SK-N-SH (cell line): ENCODE results near the gene SCT. TPM values are rescaled to one million over a fixed set of nuclear protein-coding genes. Genes with fewer than 3 reads are reported as not detected.

Source experiments
- CTCF ChIA-PET: fragments of 300-600, 350-600 bp; formaldehyde crosslinking; extraction: SDS; loops from one replicate; lab custom pipeline; 2021; lab: Yijun Ruan, JAX
- POLR2A ChIA-PET: fragments of 350-600 bp; sonication (Branson Sonifier 250); formaldehyde crosslinking; extraction: SDS; loops from one replicate; lab custom pipeline; 2020; ENCODE audit warnings: antibody characterized with exemption, inconsistent platforms; lab: Yijun Ruan, JAX
- DNase-seq: peaks from one replicate; pipeline ENCODE4 v3.0.0; 2012
- H2AFZ ChIP-seq: fragments of 200-600 bp; sonication (generic); 2 replicates; pipeline ENCODE4 v1.8.1; 2016; ENCODE audit warnings: antibody characterized with exemption, mild to moderate bottlenecking, low read depth
- H3F3A ChIP-seq: fragments of 200-600 bp; sonication (generic); replicated peaks from 2 replicates; pipeline ENCODE3; 2016; ENCODE audit warnings: antibody characterized with exemption, mild to moderate bottlenecking; ENCODE audit not compliant: insufficient read depth
- H3K27ac ChIP-seq, 2 experiments: fragments of 200-500 bp in 1 of 2; fragments of 200-600 bp in 1 of 2; sonication (Bioruptor generic) in 1 of 2; sonication (generic), shearing (Covaris generic) in 1 of 2; 2 replicates each; pipeline versions ENCODE4 v1.5.1 to v1.6.1; 2014 to 2016; ENCODE audit warnings: low read depth in 2 of 2, inconsistent platforms in 1 of 2, low read length in 1 of 2, mild to moderate bottlenecking in 1 of 2, mixed read lengths in 1 of 2
- H3K27me3 ChIP-seq: fragments of 200-600 bp; sonication (generic), shearing (Covaris generic); 2 replicates; pipeline ENCODE4 v1.6.1; 2016; ENCODE audit warnings: mixed run types; ENCODE audit not compliant: insufficient read depth
- H3K36me3 ChIP-seq, 2 experiments: fragments of 200-500 bp in 1 of 2; fragments of 200-600 bp in 1 of 2; sonication (Bioruptor generic) in 1 of 2; sonication (generic) in 1 of 2; replicated peaks in 1 of 2; 2 replicates each; pipeline versions ENCODE3 to v1.5.1; 2014 to 2016; ENCODE audit warnings: low read length in 1 of 2, mild to moderate bottlenecking in 1 of 2; ENCODE audit not compliant: insufficient read depth in 2 of 2, control insufficient read depth in 1 of 2
- H3K4me1 ChIP-seq, 2 experiments: fragments of 200-500 bp in 1 of 2; fragments of 200-600 bp in 1 of 2; sonication (Bioruptor generic) in 1 of 2; sonication (generic), shearing (Covaris generic) in 1 of 2; 2 replicates each; pipeline versions ENCODE4 v1.5.1 to v1.6.1; 2014 to 2016; ENCODE audit warnings: low read depth in 1 of 2, low read length in 1 of 2, mixed run types in 1 of 2; ENCODE audit not compliant: insufficient read depth in 2 of 2, control insufficient read depth in 1 of 2
- H3K4me2 ChIP-seq: fragments of 200-600 bp; sonication (generic), shearing (Covaris generic); 2 replicates; pipeline ENCODE4 v1.6.1; 2017; ENCODE audit warnings: mixed run types
- H3K4me3 ChIP-seq, 2 experiments: fragments of 200-500 bp in 1 of 2; fragments of 200-600 bp in 1 of 2; sonication (Bioruptor generic) in 1 of 2; sonication (generic), shearing (Covaris generic) in 1 of 2; 2 replicates each; pipeline versions ENCODE4 v1.5.1 to v1.8.1; 2014 to 2016; ENCODE audit warnings: low read depth in 2 of 2, inconsistent platforms in 1 of 2, low read length in 1 of 2, mild to moderate bottlenecking in 1 of 2, mixed read lengths in 1 of 2, moderate library complexity in 1 of 2
- H3K79me2 ChIP-seq: fragments of 200-600 bp; sonication (generic); 2 replicates; pipeline ENCODE4 v1.8.1; 2017; ENCODE audit warnings: mild to moderate bottlenecking; ENCODE audit not compliant: insufficient read depth
- H3K9ac ChIP-seq: fragments of 200-600 bp; sonication (generic); 2 replicates; pipeline ENCODE4 v1.6.1; 2017; ENCODE audit warnings: mixed run types
- H3K9me2 ChIP-seq: fragments of 200-600 bp; sonication (generic); 2 replicates; pipeline ENCODE4 v1.6.1; 2017; ENCODE audit warnings: mixed run types
- H3K9me3 ChIP-seq: fragments of 200-600 bp; sonication (generic); 2 replicates; pipeline ENCODE4 v1.6.1; 2017; ENCODE audit warnings: mixed run types, mild to moderate bottlenecking, moderate library complexity
- H4K20me1 ChIP-seq: fragments of 200-600 bp; sonication (generic); 2 replicates; pipeline ENCODE4 v1.6.1; 2017; ENCODE audit warnings: mild to moderate bottlenecking, mixed run types; ENCODE audit not compliant: insufficient read depth
- CHD2 ChIP-seq: fragments of 150-350 bp; IDR thresholded peaks from 2 replicates; pipeline ENCODE4 v1.6.1; 2018; ENCODE audit warnings: low read length; ENCODE audit not compliant: partially characterized antibody
- EZH2phosphoT487 ChIP-seq: fragments of 200-600 bp; sonication (generic); IDR thresholded peaks from 2 replicates; pipeline ENCODE4 v1.6.1; 2017; ENCODE audit warnings: low read depth, mixed run types, mild to moderate bottlenecking, antibody characterized with exemption, moderate library complexity, borderline replicate concordance
- FOSL2 ChIP-seq: IDR thresholded peaks from 2 replicates; pipeline ENCODE4 v1.4.0; 2012; ENCODE audit warnings: low read depth, mild to moderate bottlenecking, moderate library complexity, borderline replicate concordance
- FOXJ3 ChIP-seq: sonication (generic); formaldehyde crosslinking; IDR thresholded peaks from 2 replicates; pipeline ENCODE4 v1.5.1; 2020; ENCODE audit warnings: mild to moderate bottlenecking, missing genetic modification reagents
- FOXM1 ChIP-seq: IDR thresholded peaks from 2 replicates; pipeline ENCODE4 v1.4.0; 2012; ENCODE audit warnings: low read depth, mild to moderate bottlenecking
- JUND ChIP-seq: IDR thresholded peaks from 2 replicates; pipeline ENCODE4 v1.4.0; 2012
- MEF2A ChIP-seq: IDR thresholded peaks from 2 replicates; pipeline ENCODE4 v1.4.0; 2012; ENCODE audit warnings: low read depth, borderline replicate concordance
- MXI1 ChIP-seq: IDR thresholded peaks from 2 replicates; pipeline ENCODE4 v1.6.1; 2012; ENCODE audit warnings: mild to moderate bottlenecking, low read depth, low read length, improper control_type of control experiment
- NRF1 ChIP-seq: IDR thresholded peaks from 2 replicates; pipeline ENCODE4 v1.6.1; 2012; ENCODE audit warnings: low read depth, mild to moderate bottlenecking, low read length
- RAD21 ChIP-seq: IDR thresholded peaks from 2 replicates; pipeline ENCODE4 v1.6.1; 2012; ENCODE audit warnings: mild to moderate bottlenecking, low read length
- RCOR1 ChIP-seq: fragments of 150-350 bp; IDR thresholded peaks from 2 replicates; pipeline ENCODE4 v1.6.1; 2017; ENCODE audit warnings: antibody characterized with exemption, low read length
- REST ChIP-seq: IDR thresholded peaks from 2 replicates; pipeline ENCODE4 v1.6.1; 2012; ENCODE audit warnings: mild to moderate bottlenecking, low read depth, low read length, moderate library complexity
- SIN3A ChIP-seq: IDR thresholded peaks from 2 replicates; pipeline ENCODE4 v1.6.1; 2012; ENCODE audit warnings: low read depth, mild to moderate bottlenecking, low read length, moderate library complexity, borderline replicate concordance
- TCF12 ChIP-seq: IDR thresholded peaks from 2 replicates; pipeline ENCODE4 v1.4.0; 2012
- ZBTB33 ChIP-seq: IDR thresholded peaks from 2 replicates; pipeline ENCODE4 v1.4.0; 2012; ENCODE audit warnings: low read depth, borderline replicate concordance
- WGBS: methylation state at CpG from one replicate; pipeline ENCODE4 v1.1.6; 2017; ENCODE audit warnings: low lambda C conversion rate; 5-methylcytosine and 5-hydroxymethylcytosine counted together
- polyA plus RNA-seq, 3 experiments: library from polyadenylated mRNA; depleted of rRNA; stranded (reverse); fragments of >200 nt; gene quantifications; 2 replicates each; pipeline ENCODE4 v1.2.3, GENCODE V29; 2012
- TF ChIP-seq, protein P1 (sequence below): fragments of 150-350 bp; IDR thresholded peaks from 2 replicates; pipeline ENCODE4 v1.6.1; 2016; ENCODE audit warnings: mild to moderate bottlenecking, low read depth, low read length
- TF ChIP-seq, protein P2 (sequence below): IDR thresholded peaks from 2 replicates; pipeline ENCODE4 v1.4.0; 2012; ENCODE audit warnings: low read depth, borderline replicate concordance

SCT gene
- polyA plus RNA-seq, 1 of the 3 experiments (the other 2 are of a cell fraction), result not detected

- Histone ChIP-seq H3K79me2 (no peaks in the 10 kb centered on the region; the same call in 1 of the 2 replicates), H4K20me1 (no peaks in the 10 kb centered on the region), H3K36me3 (peaks cover 0 to 4% of the 10 kb centered on the region in 2 experiments), H3K4me1 (no peaks in the 10 kb centered on the region), H3K9ac (no peak overlapping the region), H3K9me3 (no peaks in the 10 kb centered on the region), H2AFZ (no peak overlapping the region), H3K9me2 (no peaks in the 10 kb centered on the region), H3K4me3 (no peak overlapping the region), H3F3A (peaks cover 24% of the 10 kb centered on the region), H3K27me3 (no peaks in the 10 kb centered on the region), H3K27ac (peak overlapping the region in 1 of 2 experiments; percentile 47; a peak in 2 of 4 replicates), H3K4me2 (no peak overlapping the region)
- DNase-seq, result no peak
- WGBS, result 86% methylated on average over 10 of the region's 10 CpGs
- ChIA-PET POLR2A (no interaction called here), CTCF (no interaction called here)
- TF ChIP-seq, protein P1, sequence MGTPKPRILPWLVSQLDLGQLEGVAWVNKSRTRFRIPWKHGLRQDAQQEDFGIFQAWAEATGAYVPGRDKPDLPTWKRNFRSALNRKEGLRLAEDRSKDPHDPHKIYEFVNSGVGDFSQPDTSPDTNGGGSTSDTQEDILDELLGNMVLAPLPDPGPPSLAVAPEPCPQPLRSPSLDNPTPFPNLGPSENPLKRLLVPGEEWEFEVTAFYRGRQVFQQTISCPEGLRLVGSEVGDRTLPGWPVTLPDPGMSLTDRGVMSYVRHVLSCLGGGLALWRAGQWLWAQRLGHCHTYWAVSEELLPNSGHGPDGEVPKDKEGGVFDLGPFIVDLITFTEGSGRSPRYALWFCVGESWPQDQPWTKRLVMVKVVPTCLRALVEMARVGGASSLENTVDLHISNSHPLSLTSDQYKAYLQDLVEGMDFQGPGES, result no peak
- TF ChIP-seq SIN3A (no peak), ZBTB33 (no peak), MXI1 (no peak), RAD21 (no peak), FOSL2 (no peak), FOXM1 (no peak), FOXJ3 (CRISPR knock-in tag) (no peak), NRF1 (no peak), REST (no peak), MEF2A (no peak), TCF12 (no peak), EZH2phosphoT487 (no peak), JUND (no peak), RCOR1 (no peak), CHD2 (no peak)
- TF ChIP-seq, protein P2, sequence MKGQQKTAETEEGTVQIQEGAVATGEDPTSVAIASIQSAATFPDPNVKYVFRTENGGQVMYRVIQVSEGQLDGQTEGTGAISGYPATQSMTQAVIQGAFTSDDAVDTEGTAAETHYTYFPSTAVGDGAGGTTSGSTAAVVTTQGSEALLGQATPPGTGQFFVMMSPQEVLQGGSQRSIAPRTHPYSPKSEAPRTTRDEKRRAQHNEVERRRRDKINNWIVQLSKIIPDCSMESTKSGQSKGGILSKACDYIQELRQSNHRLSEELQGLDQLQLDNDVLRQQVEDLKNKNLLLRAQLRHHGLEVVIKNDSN, result no peak
Measured at GRCh38 chr11:629237-629583, 2.2 kb upstream of the SCT start.
